Endothelial cell of umbilical vein (primary cell): ENCODE results near the gene RAB3C. TPM values are rescaled to one million over a fixed set of nuclear protein-coding genes. Genes with fewer than 3 reads are reported as not detected.

Source experiments
- BruUV-seq: library from RNA; stranded (reverse); fragments of 400-500 nt; replicated peaks from 2 replicates; lab custom pipeline; 2021; lab: Mats Ljungman, UMichigan
- CTCF ChIA-PET: fragments of 300-600, 350-600 bp; sonication (Branson Sonifier 250); formaldehyde crosslinking; loops from one replicate; lab custom pipeline; 2021; ENCODE audit warnings: antibody characterized with exemption, inconsistent platforms; lab: Charles Lee
- POLR2A ChIA-PET: fragments of 300-600, 350-600 bp; sonication (Branson Sonifier 250); formaldehyde crosslinking; loops from one replicate; lab custom pipeline; 2021; ENCODE audit warnings: antibody characterized with exemption, inconsistent platforms; lab: Charles Lee
- DNase-seq: peaks from one replicate; pipeline ENCODE4 v3.0.0-alpha.2; 2011; ENCODE audit warnings: low read depth, low spot score
- FAIRE-seq: peaks from 2 replicates; lab custom pipeline; 2011; peaks lifted over from hg19 to GRCh38; lab: Jason Lieb, UNC
- H2AFZ ChIP-seq: 2 replicates; pipeline ENCODE4 v1.6.0; 2012; ENCODE audit warnings: low read depth, low read length, control low read depth, inconsistent platforms
- H3K27ac ChIP-seq: 2 replicates; pipeline ENCODE4 v1.5.1; 2011; ENCODE audit warnings: low read depth, mild to moderate bottlenecking, control low read depth, low read length, moderate library complexity; ENCODE audit not compliant: insufficient read depth
- H3K27me3 ChIP-seq, 2 experiments: 2 replicates each; pipeline versions ENCODE4 v1.6.0 to v1.6.1; 2011; ENCODE audit warnings: low read length in 2 of 2, mixed read lengths in 1 of 2; ENCODE audit not compliant: control insufficient read depth in 2 of 2, insufficient read depth in 2 of 2
- H3K36me3 ChIP-seq, 2 experiments: 2 replicates in 1 of 2; 3 replicates in 1 of 2; pipeline ENCODE4 v1.5.1; 2011; ENCODE audit warnings: low read length in 2 of 2, mild to moderate bottlenecking in 1 of 2, moderate library complexity in 1 of 2; ENCODE audit not compliant: control insufficient read depth in 2 of 2, insufficient read depth in 2 of 2; ENCODE audit errors: extremely low read depth in 1 of 2
- H3K4me1 ChIP-seq: 3 replicates; pipeline ENCODE4 v1.5.1; 2011; ENCODE audit warnings: mild to moderate bottlenecking, low read length; ENCODE audit not compliant: control insufficient read depth, insufficient read depth; ENCODE audit errors: extremely low read depth
- H3K4me2 ChIP-seq: 2 replicates; pipeline ENCODE4 v1.6.1; 2011; ENCODE audit warnings: low read length, control low read depth, mixed read lengths; ENCODE audit not compliant: insufficient read depth
- H3K4me3 ChIP-seq, 3 experiments: fragments of 200-600 bp in 1 of 3; sonication (generic), shearing (Covaris generic) in 1 of 3; replicated peaks in 1 of 3; 2 replicates each; pipeline ENCODE4 v1.5.1; 2011 to 2016; ENCODE audit warnings: control low read depth in 3 of 3, low read length in 3 of 3, mild to moderate bottlenecking in 2 of 3, inconsistent platforms in 1 of 3, low read depth in 1 of 3, moderate library complexity in 1 of 3; ENCODE audit not compliant: insufficient read depth in 1 of 3
- H3K79me2 ChIP-seq: 2 replicates; pipeline ENCODE4 v1.6.0; 2012; ENCODE audit warnings: low read length, inconsistent platforms; ENCODE audit not compliant: control insufficient read depth, insufficient read depth
- H3K9ac ChIP-seq: replicated peaks from 2 replicates; pipeline ENCODE3; 2011; ENCODE audit warnings: low read length, control low read depth; ENCODE audit not compliant: insufficient read depth; ENCODE audit errors: extremely low read depth
- H3K9me1 ChIP-seq: replicated peaks from 3 replicates; pipeline ENCODE4 v1.6.0; 2011; ENCODE audit warnings: mild to moderate bottlenecking, low read length; ENCODE audit not compliant: control insufficient read depth, insufficient read depth; ENCODE audit errors: extremely low read depth
- H3K9me3 ChIP-seq: replicated peaks from 2 replicates; pipeline ENCODE4 v1.5.1; 2012; ENCODE audit warnings: low read length, inconsistent platforms; ENCODE audit not compliant: control insufficient read depth, insufficient read depth
- H4K20me1 ChIP-seq: replicated peaks from 2 replicates; pipeline ENCODE3; 2011; ENCODE audit warnings: mild to moderate bottlenecking, low read length; ENCODE audit not compliant: control insufficient read depth, insufficient read depth; ENCODE audit errors: extremely low read depth
- CTCF ChIP-seq, 2 donors: IDR thresholded peaks; 1 replicate in 1 of 2; 2 replicates in 1 of 2; pipeline ENCODE4 v1.5.1; 2011; ENCODE audit warnings: low read length in 2 of 2, mild to moderate bottlenecking in 2 of 2, moderate library complexity in 2 of 2, control low read depth in 1 of 2, inconsistent platforms in 1 of 2, low read depth in 1 of 2; ENCODE audit not compliant: insufficient read depth in 1 of 2; ENCODE audit errors: extremely low read depth in 1 of 2
- EZH2 ChIP-seq: IDR thresholded peaks from 2 replicates; pipeline ENCODE4 v1.6.1; 2012; ENCODE audit warnings: borderline replicate concordance, low read depth, mild to moderate bottlenecking, moderate library complexity, low read length, inconsistent platforms; ENCODE audit not compliant: severe bottlenecking
- FOS ChIP-seq: IDR thresholded peaks from 2 replicates; pipeline ENCODE4 v1.6.1; 2011; ENCODE audit warnings: mild to moderate bottlenecking, low read length, moderate library complexity, borderline replicate concordance; ENCODE audit not compliant: insufficient read depth
- GATA2 ChIP-seq: IDR thresholded peaks from 2 replicates; pipeline ENCODE4 v1.7.0; 2011; ENCODE audit warnings: low read depth, mild to moderate bottlenecking, moderate library complexity, mixed read lengths, low read length; ENCODE audit not compliant: insufficient read length, insufficient read depth
- JUN ChIP-seq: IDR thresholded peaks from 2 replicates; pipeline ENCODE4 v1.6.1; 2011; ENCODE audit warnings: borderline replicate concordance, low read depth; ENCODE audit not compliant: insufficient read length, insufficient read depth
- MAX ChIP-seq: IDR thresholded peaks from 2 replicates; pipeline ENCODE4 v1.6.1; 2011; ENCODE audit not compliant: insufficient read depth, insufficient read length
- MYC ChIP-seq: IDR thresholded peaks from one replicate; pipeline ENCODE4 v1.6.1; 2011; ENCODE audit warnings: mild to moderate bottlenecking, low read depth, low read length
- POLR2A ChIP-seq: IDR thresholded peaks from 2 replicates; pipeline ENCODE4 v1.6.1; 2012; ENCODE audit warnings: low read depth, mild to moderate bottlenecking, control low read depth, low read length
- POLR2AphosphoS5 ChIP-seq: IDR thresholded peaks from 2 replicates; pipeline ENCODE4 v1.6.1; 2012; ENCODE audit warnings: low read depth, mild to moderate bottlenecking, control low read depth, low read length, moderate library complexity; ENCODE audit not compliant: insufficient read depth
- dilution Hi-C: fragments of 300-500 bp; cut with MboI; formaldehyde crosslinking; loops from one replicate; pipeline ENCODE4 v1.15.0; 2019; ENCODE audit warnings: low sequenced_read_pairs; ENCODE audit not compliant: extremely low pct_ligation_motif_present
- intact Hi-C: fragments of 100-400 bp; cut with micrococcal nuclease; formaldehyde crosslinking; loops from one replicate; pipeline ENCODE4 v1.10.0; 2022
- polyA plus RNA-seq, 4 experiments: library from polyadenylated mRNA; depleted of rRNA in 3 of 4; stranded (reverse) in 3 of 4; unstranded in 1 of 4; fragments of >200 nt; gene quantifications; 2 replicates each; pipeline versions ENCODE4 v1.2.1 to v1.2.3, GENCODE V29; 2011 to 2012; ENCODE audit warnings: missing spikeins in 1 of 4
- total RNA-seq: library from RNA; stranded (reverse); gene quantifications from 2 replicates; pipeline ENCODE4 v1.2.3, GENCODE V29; 2021

RAB3C gene
- total and polyA plus RNA-seq, 2 donors (not counting 3 experiments of a cell fraction or from before 2014, with no cell fraction given), result 0.04 to 0.66 TPM

GRCh38 chr5:58759745-58760144, 176.9 kb downstream of the RAB3C start:
- BruUV-seq, result no TSS peak
- peak; percentile 39 for DNase-seq

More at GRCh38 chr5:58759745-58760144, 176.9 kb downstream of the RAB3C start:
- H3K79me2 ChIP-seq, result no peaks in the 10 kb centered on the region
- H3K9ac ChIP-seq, result peak overlapping the region; percentile 58
- H3K27me3 ChIP-seq, result no peaks in the 10 kb centered on the region
- peak; percentile 28 for FAIRE-seq
- CTCF ChIA-PET, result no interaction called here
- H3K27ac ChIP-seq, result peak overlapping the region; percentile 25
- H3K36me3 ChIP-seq, result no peaks in the 10 kb centered on the region
- TF ChIP-seq MYC (no peak), FOS (no peak), JUN (no peak), GATA2 (no peak), POLR2AphosphoS5 (no peak), MAX (no peak), POLR2A (no peak), EZH2 (no peak), CTCF (IDR thresholded peaks at IDR 0.05; ENCODE audit: extremely low read depth in 1 of 2, insufficient read depth in 1 of 2, low read depth in 1 of 2, low read length in 2 of 2) (no peak)
- no peaks in the 10 kb centered on the region for H3K9me1 ChIP-seq
- peak overlapping the region; percentile 98 for H2AFZ ChIP-seq
- dilution Hi-C loops (no loop called here), intact Hi-C loops (no loop called here)
- H3K4me1 ChIP-seq, result peaks cover 10% of the 10 kb centered on the region
- H3K4me2 ChIP-seq, result peak overlapping the region; percentile 99
- H3K9me3 ChIP-seq, result no peaks in the 10 kb centered on the region
- H3K4me3 ChIP-seq, result peak overlapping the region in 2 of 3 experiments; percentile 56 to 75
- POLR2A ChIA-PET, result no interaction called here
- H4K20me1 ChIP-seq, result no peaks in the 10 kb centered on the region
